ENCODE results near the gene TRIO. TPM values are rescaled to one million over a fixed set of nuclear protein-coding genes. Genes with fewer than 3 reads are reported as not detected.

The TRIO gene
- total RNA-seq, 3 donors from 2014 or later = 4.6 to 6.6 (median 5.7) TPM

DNA sequence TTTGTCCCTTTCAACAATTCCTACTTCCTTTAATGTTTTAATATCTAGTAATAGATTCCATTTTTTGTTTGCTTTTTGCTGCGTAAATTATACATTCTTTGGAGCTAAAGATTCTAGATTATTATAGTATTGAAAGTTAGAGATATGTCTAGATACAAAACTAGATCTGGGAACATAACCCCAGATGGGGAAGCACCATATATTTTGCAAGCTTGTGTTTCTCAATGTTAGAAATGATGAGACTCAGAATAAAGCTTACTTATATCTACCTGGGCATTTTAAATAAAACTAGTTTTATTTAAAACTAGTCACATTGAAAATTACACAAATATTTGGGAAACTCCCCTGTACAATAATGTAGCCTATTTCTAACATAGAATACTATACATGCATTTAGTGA is 32.2 kb downstream of the TRIO start:
- no peaks in the 10 kb centered on the region for H3K4me1 Mint-ChIP-seq (ENCODE audit: low read depth)
- ATAC-seq (no peak), DNase-seq (no peak)
- H3K4me3 Mint-ChIP-seq = no peak overlapping the region
- no peaks in the 10 kb centered on the region for H3K9me3 Mint-ChIP-seq
- peaks cover 19% of the 10 kb centered on the region for H3K27me3 Mint-ChIP-seq (ENCODE audit: low read depth)
- no peaks in the 10 kb centered on the region for H3K36me3 Mint-ChIP-seq (ENCODE audit: insufficient read depth)

GRCh38 chr5:14176888-14177287 is 33.7 kb downstream of the TRIO start:
- Mint-ChIP-seq H3K4me3 (no peak overlapping the region), H3K27me3 (ENCODE audit: low read depth) (peaks cover 19% of the 10 kb centered on the region), H3K4me1 (ENCODE audit: low read depth) (no peaks in the 10 kb centered on the region), H3K36me3 (ENCODE audit: insufficient read depth) (no peaks in the 10 kb centered on the region), H3K9me3 (no peaks in the 10 kb centered on the region)
- ATAC-seq = no peak
- DNase-seq = no peak

DNA sequence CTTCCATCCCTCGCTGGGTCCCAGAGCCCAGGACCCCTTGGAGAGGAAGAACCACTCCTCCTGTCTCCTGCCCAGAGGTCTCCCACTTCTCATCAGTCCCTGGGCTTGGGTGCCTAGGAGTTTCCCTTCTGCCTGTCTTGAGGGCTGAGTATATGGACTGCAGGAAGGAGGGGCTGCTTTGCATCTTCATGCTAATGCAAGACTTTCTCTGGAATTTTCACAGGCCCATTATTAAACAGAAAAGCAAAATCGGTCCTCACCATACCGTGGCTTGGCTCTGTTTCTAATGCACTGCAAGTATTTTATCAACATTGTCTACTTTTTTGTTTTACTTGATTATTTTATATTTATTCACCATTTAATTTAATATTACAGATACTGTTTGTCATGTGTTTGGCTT is 34.5 kb downstream of the TRIO start:
- no peak overlapping the region for H3K4me3 Mint-ChIP-seq
- H3K27me3 Mint-ChIP-seq (ENCODE audit: low read depth) = peaks cover 16% of the 10 kb centered on the region

DNA sequence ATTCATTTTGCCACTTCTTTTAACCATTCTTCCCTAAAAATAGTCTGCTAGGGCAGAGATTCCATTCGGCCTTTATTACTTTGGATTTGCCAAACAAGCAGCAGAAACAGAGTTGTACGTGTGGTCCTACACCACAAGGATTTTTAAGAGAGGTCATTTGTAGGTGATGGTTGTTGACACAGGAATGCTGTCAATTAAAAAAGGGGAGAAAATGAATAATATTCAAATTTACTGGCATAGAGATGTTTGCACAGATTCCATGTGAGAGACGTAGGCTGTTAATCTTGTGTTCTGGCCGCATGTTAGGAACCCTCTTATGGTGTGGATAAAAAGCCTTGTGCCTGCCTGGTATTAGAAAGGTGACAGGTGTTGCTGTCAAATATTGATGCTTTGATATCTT is 34.9 kb downstream of the TRIO start:
- peaks cover 13% of the 10 kb centered on the region for H3K27me3 Mint-ChIP-seq (ENCODE audit: low read depth)
- H3K4me3 Mint-ChIP-seq = no peak overlapping the region
- DNase-seq (no peak), ATAC-seq (no peak)
- no peaks in the 10 kb centered on the region for H3K4me1 Mint-ChIP-seq (ENCODE audit: low read depth)
- no peaks in the 10 kb centered on the region for H3K9me3 Mint-ChIP-seq
- no peaks in the 10 kb centered on the region for H3K36me3 Mint-ChIP-seq (ENCODE audit: insufficient read depth)

More for the DNA sequence above, 34.5 kb downstream of the TRIO start:
- no peak for ATAC-seq
- Mint-ChIP-seq H3K9me3 (no peaks in the 10 kb centered on the region), H3K4me1 (ENCODE audit: low read depth) (no peaks in the 10 kb centered on the region), H3K36me3 (ENCODE audit: insufficient read depth) (no peaks in the 10 kb centered on the region)
- DNase-seq = no peak

DNA sequence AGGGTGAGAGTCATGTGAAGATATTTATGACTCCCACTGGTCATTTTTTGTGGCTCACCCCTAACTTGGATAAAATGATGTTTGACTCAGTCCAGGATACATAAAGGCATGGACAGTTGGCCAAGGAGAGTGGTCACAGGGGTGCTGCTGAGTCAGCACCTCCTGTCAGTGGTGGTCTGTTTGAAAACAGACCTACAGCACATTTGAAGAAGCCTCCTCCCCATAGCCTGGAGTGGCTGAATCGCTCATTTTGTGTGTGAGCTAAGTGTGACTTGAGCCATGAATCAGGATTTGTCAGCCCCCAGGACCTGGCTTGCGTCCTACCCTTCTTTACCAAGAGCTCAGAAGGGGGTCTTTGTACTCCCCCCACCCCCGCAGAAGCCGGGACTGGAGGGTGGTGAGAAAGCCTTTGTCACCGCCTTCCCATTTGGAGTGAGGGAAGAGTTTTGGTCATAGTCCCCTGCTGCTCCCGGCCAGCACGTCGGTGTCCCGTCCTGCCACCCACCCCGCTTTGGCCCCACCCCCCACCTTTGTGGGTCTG is 35.6 kb downstream of the TRIO start:
- H3K36me3 Mint-ChIP-seq (ENCODE audit: insufficient read depth) = no peaks in the 10 kb centered on the region
- no peaks in the 10 kb centered on the region for H3K4me1 Mint-ChIP-seq (ENCODE audit: low read depth)
- ATAC-seq = no peak
- H3K4me3 Mint-ChIP-seq = no peak overlapping the region
- peaks cover 8% of the 10 kb centered on the region for H3K27me3 Mint-ChIP-seq (ENCODE audit: low read depth)
- no peak for DNase-seq
- H3K9me3 Mint-ChIP-seq = no peaks in the 10 kb centered on the region

- Mint-ChIP-seq H3K9me3 (no peaks in the 10 kb centered on the region), H3K36me3 (ENCODE audit: insufficient read depth) (no peaks in the 10 kb centered on the region), H3K4me3 (no peak overlapping the region), H3K4me1 (ENCODE audit: low read depth) (no peaks in the 10 kb centered on the region), H3K27me3 (ENCODE audit: low read depth) (peaks cover 2% of the 10 kb centered on the region)
- ATAC-seq = no peak
- DNase-seq = no peak
Observed at GRCh38 chr5:14179446-14179845, 36.3 kb downstream of the TRIO start.

DNA sequence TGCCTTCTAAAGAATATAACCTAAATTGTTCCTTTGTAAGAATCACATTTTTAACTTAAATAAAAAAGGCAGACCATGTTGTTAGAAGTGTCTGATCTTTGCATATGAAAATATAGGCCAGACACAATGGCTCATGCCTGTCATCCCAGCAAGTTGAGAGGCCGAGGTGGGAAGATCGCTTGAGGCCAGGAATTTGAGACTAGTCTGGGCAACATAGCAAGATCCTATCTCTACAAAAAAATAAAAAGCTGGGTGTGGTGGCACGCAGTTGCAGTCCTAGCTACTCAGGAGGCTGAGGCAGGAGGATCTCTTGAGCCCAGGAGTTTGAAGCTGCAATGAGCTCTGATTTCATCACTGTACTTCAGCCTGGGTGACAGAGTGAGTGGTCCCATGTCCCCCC is 37.3 kb downstream of the TRIO start:
- Mint-ChIP-seq H3K36me3 (ENCODE audit: insufficient read depth) (no peaks in the 10 kb centered on the region), H3K27me3 (ENCODE audit: low read depth) (peaks cover 1% of the 10 kb centered on the region), H3K4me3 (no peak overlapping the region), H3K9me3 (no peaks in the 10 kb centered on the region), H3K4me1 (ENCODE audit: low read depth) (no peaks in the 10 kb centered on the region)
- DNase-seq (no peak), ATAC-seq (no peak)

DNA sequence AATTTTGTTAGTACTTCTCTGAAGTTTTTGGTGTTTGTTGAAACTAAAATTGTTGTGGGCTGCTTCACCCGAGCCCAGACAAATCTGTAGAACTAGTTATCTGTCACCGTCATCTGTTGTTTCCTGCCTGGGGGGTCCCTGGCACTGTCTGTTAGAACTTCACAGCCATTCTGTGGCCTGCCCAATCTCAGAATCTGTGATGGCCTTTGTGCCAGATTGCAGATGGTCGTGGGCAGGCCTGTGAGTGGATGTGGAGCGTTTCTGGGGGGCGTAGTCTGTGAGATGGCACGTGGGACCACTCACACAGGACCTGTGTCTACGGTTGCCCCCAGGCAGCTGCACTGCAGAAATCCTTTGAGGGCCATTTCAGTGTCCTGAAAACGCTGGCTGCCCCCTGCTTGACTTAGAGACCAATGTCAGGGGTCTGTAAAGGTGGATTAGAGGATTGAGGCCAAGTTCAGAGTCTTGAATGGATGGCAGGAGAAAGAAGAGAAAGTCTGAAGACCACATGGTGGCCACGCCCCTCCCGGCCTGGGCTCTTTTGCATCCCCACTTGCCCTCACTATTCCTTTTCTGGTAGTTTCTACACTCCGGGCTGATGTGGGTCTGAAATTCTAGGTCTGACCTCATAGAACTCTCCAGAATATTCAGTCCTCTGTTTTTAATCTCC is 38.3 kb downstream of the TRIO start:
- peaks cover 1% of the 10 kb centered on the region for H3K27me3 Mint-ChIP-seq (ENCODE audit: low read depth)
- H3K36me3 Mint-ChIP-seq (ENCODE audit: insufficient read depth) = no peaks in the 10 kb centered on the region
- no peak for DNase-seq
- no peak for ATAC-seq
- H3K4me3 Mint-ChIP-seq = no peak overlapping the region
- no peaks in the 10 kb centered on the region for H3K4me1 Mint-ChIP-seq (ENCODE audit: low read depth)
- no peaks in the 10 kb centered on the region for H3K9me3 Mint-ChIP-seq

- H3K9me3 Mint-ChIP-seq = no peaks in the 10 kb centered on the region
- no peaks in the 10 kb centered on the region for H3K36me3 Mint-ChIP-seq (ENCODE audit: insufficient read depth)
- no peaks in the 10 kb centered on the region for H3K4me1 Mint-ChIP-seq (ENCODE audit: low read depth)
- no peak overlapping the region for H3K4me3 Mint-ChIP-seq
- no peak for ATAC-seq
- H3K27me3 Mint-ChIP-seq (ENCODE audit: low read depth) = peaks cover 2% of the 10 kb centered on the region
- DNase-seq = no peak
Observed at GRCh38 chr5:14182761-14183160, 39.6 kb downstream of the TRIO start.

DNA sequence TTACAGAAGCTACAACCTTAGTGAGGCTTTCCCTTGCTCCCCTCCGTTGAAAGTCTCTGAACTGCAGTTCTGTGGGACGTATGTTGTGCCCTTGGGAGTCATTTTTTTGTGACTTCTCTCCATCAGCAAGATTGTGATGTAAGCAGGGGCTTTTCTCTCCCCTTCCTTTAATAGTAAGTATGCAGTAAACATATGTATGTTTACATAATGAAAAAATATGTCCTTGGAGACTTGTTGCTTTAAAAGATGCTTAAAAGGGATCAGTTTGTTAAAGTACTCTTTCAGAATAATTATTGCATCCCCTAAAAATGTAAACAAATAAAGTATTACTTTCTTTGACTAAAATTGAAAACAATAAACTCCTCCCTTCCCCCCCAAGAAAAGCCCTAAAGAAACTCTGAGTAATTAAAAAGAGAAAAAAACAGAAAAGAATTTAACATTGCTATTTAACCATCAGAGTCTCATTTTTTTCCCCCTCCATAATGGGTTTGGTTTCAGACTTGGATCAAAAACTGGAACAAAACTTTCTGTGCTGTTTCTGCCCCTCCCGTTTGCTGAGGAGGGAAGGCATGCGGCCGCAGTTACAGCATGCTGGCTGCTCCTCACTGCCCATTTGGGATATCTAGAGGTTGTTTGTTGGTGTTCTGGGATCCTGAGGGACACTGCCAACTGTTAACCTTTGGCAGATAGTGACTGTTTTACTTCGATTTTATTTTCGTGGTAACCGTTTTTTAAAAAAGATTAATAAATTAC is 40.2 kb downstream of the TRIO start:
- Mint-ChIP-seq H3K9me3 (no peaks in the 10 kb centered on the region), H3K4me1 (ENCODE audit: low read depth) (no peaks in the 10 kb centered on the region), H3K36me3 (ENCODE audit: insufficient read depth) (no peaks in the 10 kb centered on the region), H3K27me3 (ENCODE audit: low read depth) (peaks cover 3% of the 10 kb centered on the region), H3K4me3 (no peak overlapping the region)
- ATAC-seq (no peak), DNase-seq (no peak)

- Mint-ChIP-seq H3K4me1 (ENCODE audit: low read depth) (no peaks in the 10 kb centered on the region), H3K27me3 (ENCODE audit: low read depth) (peaks cover 4% of the 10 kb centered on the region), H3K4me3 (no peak overlapping the region), H3K36me3 (ENCODE audit: insufficient read depth) (no peaks in the 10 kb centered on the region), H3K9me3 (no peaks in the 10 kb centered on the region)
- DNase-seq (no peak), ATAC-seq (no peak)
Observed at GRCh38 chr5:14184082-14184481, 40.9 kb downstream of the TRIO start.

DNA sequence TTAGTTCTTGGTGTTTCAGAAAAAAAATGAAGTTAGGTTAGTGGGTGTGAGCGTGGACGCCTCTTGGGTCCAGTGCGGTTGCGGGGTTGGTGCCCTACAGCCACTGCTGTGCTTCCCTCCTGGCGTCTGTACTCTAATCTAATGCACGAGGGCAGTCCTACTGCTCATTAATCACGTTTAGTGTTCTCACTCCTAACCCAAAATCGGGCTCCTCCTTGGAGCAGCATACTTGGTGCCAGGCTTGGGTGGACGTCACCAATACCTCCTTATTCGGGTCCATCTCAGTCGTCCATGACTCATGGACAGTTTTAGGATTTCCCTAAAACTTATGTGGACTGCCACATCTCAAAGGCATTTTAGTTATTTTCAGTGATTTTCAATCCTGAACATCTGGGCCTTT is 41.6 kb downstream of the TRIO start:
- no peak for DNase-seq
- ATAC-seq = no peak
- Mint-ChIP-seq H3K4me3 (no peak overlapping the region), H3K27me3 (ENCODE audit: low read depth) (peaks cover 4% of the 10 kb centered on the region), H3K36me3 (ENCODE audit: insufficient read depth) (no peaks in the 10 kb centered on the region), H3K9me3 (no peaks in the 10 kb centered on the region), H3K4me1 (ENCODE audit: low read depth) (no peaks in the 10 kb centered on the region)

DNA sequence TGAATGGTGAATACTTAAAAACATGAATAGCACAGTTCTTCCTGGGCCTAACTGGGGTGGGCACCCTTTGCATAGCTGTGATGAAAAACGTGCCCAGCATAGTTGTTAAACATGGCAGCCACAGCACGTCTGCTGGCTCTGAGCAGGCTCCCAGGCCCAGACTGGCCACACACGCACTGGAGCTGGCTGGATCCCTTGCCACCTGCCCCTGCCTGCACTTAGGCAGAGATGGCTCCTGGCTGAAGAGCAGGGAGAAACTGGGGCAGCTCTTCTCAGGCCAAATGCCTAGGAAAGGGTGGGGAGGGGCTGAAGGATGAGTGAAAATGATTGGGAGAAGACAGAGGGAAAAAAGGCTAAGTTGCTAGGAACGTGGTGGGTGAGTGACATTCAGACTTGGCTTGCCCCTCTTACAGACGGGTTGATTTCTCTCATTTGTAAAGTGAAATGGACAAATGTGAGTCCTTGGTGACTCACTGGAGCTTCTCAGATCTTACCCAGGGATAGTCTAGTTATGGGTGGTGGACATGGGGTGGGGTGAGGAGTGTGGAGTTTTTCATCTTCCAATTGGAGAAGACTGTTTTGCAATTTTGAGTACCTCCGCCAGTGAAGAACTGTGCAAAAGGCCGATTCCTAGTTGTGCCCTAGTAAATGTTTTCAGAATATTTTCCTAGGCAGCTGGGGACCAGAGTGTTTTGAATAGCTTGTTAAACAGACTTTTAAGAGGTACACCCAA is 42.4 kb downstream of the TRIO start:
- H3K4me3 Mint-ChIP-seq = no peak overlapping the region
- no peaks in the 10 kb centered on the region for H3K9me3 Mint-ChIP-seq
- DNase-seq = no peak
- ATAC-seq = no peak
- H3K27me3 Mint-ChIP-seq (ENCODE audit: low read depth) = peaks cover 4% of the 10 kb centered on the region
- H3K4me1 Mint-ChIP-seq (ENCODE audit: low read depth) = no peaks in the 10 kb centered on the region
- no peaks in the 10 kb centered on the region for H3K36me3 Mint-ChIP-seq (ENCODE audit: insufficient read depth)

DNA sequence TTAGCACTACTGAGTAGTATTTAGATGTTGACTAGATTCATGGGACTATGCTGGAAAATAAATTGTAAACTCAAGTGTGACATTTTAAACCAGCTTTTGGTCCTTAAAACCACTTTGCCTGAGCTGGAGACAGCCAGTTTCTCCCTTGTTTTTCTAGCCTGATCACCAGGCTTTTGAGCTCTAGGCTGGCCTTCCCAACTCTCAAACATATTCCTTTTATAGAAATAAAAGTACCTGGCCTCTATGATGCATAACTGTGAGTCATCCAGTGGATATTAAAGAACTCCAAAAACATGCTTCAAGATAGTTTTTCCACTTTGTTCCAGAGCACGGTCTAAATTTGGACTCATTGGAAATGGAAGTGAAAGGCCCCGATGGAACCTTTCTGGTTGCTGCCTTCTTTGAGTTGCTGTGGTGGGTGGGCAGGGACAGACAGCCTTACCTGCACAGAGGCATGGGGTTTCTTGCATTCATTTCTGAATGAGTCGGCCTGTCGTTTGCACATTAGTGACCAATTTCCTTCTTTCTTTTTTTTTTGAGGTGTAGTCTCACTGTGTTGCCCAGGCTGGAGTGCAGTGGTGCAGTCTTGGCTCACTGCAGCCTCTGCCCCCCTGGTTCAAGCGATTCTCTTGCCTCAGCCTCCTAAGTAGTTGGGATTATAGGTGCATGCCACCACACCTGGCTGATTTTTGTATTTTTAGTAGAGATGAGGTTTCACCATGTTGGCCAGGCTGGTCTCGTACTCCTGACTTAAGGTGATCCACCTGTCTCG is 43.1 kb downstream of the TRIO start:
- H3K9me3 Mint-ChIP-seq = no peaks in the 10 kb centered on the region
- ATAC-seq (no peak), DNase-seq (no peak)
- H3K4me3 Mint-ChIP-seq = no peak overlapping the region
- H3K4me1 Mint-ChIP-seq (ENCODE audit: low read depth) = no peaks in the 10 kb centered on the region
- H3K36me3 Mint-ChIP-seq (ENCODE audit: insufficient read depth) = no peaks in the 10 kb centered on the region
- H3K27me3 Mint-ChIP-seq (ENCODE audit: low read depth) = peaks cover 4% of the 10 kb centered on the region

Data from activated T-cell treated with anti-CD3 and anti-CD28 coated beads, Interleukin-2, amount 50 U/mL, for 4 hours (primary cell).